ENCODE data around the gene MANSC4.

MANSC4 gene

GRCh38 chr12:27779920-27780611 lies at the start of gene MANSC4, which contains the start of gene KLHL42:
Gene MANSC4 (minus strand): TSS chr12:27780236. CDS start chr12:27771276, 8,960 bp downstream.
Gene KLHL42 (plus strand): TSS chr12:27780233. CDS start chr12:27780331, 98 bp downstream.
- H3K36me3 Mint-ChIP-seq (ENCODE audit: low read depth) = peaks cover 22% of the 10 kb centered on the region
- H3K27ac Mint-ChIP-seq = peak within 1 kb of the TSS; percentile 89 to 99 (median 95)
- H3K4me3 Mint-ChIP-seq = peak within 1 kb of the TSS; percentile 85 to 91 (median 88)

GRCh38 chr12:27828196-27828595 lies 48.2 kb upstream of the MANSC4 start:
- no peak overlapping the region for H3K27ac Mint-ChIP-seq
- H3K4me3 Mint-ChIP-seq = no peak overlapping the region
- TF ChIP-seq, protein P1, sequence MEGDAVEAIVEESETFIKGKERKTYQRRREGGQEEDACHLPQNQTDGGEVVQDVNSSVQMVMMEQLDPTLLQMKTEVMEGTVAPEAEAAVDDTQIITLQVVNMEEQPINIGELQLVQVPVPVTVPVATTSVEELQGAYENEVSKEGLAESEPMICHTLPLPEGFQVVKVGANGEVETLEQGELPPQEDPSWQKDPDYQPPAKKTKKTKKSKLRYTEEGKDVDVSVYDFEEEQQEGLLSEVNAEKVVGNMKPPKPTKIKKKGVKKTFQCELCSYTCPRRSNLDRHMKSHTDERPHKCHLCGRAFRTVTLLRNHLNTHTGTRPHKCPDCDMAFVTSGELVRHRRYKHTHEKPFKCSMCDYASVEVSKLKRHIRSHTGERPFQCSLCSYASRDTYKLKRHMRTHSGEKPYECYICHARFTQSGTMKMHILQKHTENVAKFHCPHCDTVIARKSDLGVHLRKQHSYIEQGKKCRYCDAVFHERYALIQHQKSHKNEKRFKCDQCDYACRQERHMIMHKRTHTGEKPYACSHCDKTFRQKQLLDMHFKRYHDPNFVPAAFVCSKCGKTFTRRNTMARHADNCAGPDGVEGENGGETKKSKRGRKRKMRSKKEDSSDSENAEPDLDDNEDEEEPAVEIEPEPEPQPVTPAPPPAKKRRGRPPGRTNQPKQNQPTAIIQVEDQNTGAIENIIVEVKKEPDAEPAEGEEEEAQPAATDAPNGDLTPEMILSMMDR (IDR thresholded peaks at IDR 0.05; ENCODE audit: unreplicated experiment in 3 of 3) = no peak
- no peaks in the 10 kb centered on the region for H3K4me1 Mint-ChIP-seq
- H3K36me3 Mint-ChIP-seq (ENCODE audit: low read depth) = no peaks in the 10 kb centered on the region
- no peaks in the 10 kb centered on the region for H3K27me3 Mint-ChIP-seq (ENCODE audit: low read depth)
- H3K9me3 Mint-ChIP-seq = no peaks in the 10 kb centered on the region

More at GRCh38 chr12:27779920-27780611, at the start of gene MANSC4, which contains the start of gene KLHL42:
- Mint-ChIP-seq H3K4me1 (peaks cover 35% of the 10 kb centered on the region), H3K9me3 (no peaks in the 10 kb centered on the region), H3K27me3 (ENCODE audit: low read depth) (no peaks in the 10 kb centered on the region)
- TF ChIP-seq, protein P1 (IDR thresholded peaks at IDR 0.05; ENCODE audit: unreplicated experiment in 3 of 3) = no peak

GRCh38 chr12:27826076-27826475 lies 46.0 kb upstream of the MANSC4 start:
- TF ChIP-seq, protein P1 (IDR thresholded peaks at IDR 0.05; ENCODE audit: unreplicated experiment in 3 of 3) = no peak
- H3K4me1 Mint-ChIP-seq = no peaks in the 10 kb centered on the region
- H3K36me3 Mint-ChIP-seq (ENCODE audit: low read depth) = no peaks in the 10 kb centered on the region
- no peaks in the 10 kb centered on the region for H3K9me3 Mint-ChIP-seq
- H3K27me3 Mint-ChIP-seq (ENCODE audit: low read depth) = peaks cover 3% of the 10 kb centered on the region
- H3K27ac Mint-ChIP-seq = no peak overlapping the region
- no peak overlapping the region for H3K4me3 Mint-ChIP-seq

DNA sequence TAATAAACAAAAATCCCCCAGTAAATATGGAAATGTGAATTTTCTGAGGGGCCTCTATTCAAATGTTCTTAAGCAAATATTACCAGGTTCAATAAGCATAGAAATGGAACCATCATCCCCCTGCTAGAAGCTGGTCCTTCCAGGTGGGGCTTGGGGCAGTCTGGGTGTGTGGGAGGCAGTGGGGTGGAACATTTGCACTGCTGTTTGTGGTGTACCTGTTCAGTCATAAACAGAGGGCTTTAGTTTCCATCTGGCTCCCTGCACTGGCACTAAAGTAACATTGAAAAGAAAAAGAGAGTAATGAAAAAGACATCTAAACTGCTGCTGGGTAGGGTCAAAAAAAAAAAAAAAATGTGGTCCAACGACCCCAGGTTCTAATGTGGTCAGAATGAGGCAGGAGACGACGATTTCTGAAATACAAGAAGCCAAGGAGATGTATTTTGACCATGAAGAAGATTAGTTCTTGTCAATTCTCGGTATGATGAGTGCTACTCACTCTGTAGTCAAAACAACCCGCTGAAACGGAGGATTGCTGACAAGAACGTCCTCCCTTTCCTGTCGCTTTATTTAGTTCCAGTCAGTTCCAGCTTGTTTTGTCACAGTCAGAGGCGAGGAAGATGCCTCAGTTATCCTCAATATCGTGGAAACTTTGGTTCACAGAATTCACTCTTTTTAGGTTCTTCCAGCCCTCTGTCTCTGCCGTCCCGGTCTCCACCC lies 44.2 kb upstream of the MANSC4 start:
- H3K36me3 Mint-ChIP-seq (ENCODE audit: low read depth) = no peaks in the 10 kb centered on the region

DNA sequence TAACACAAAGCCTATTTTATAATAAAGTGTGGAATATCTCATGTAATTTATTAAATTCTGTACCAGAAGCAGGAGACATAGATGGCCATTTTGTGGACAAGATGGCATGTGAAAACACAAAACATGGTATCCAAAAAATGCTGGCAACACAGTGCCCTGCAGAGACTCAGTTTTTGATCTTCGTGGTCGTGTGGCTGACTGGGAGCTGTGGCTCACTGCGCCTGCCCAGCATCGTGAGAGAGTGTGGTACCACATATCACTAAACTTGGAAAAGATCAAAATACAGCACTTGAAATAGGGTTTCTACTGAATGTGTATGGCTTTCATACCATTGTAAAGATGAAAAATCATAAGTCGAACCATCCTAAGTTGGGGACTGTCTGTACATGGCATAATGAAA lies 43.0 kb upstream of the MANSC4 start:
- Mint-ChIP-seq H3K27me3 (ENCODE audit: low read depth) (peaks cover 3% of the 10 kb centered on the region), H3K27ac (no peak overlapping the region), H3K4me3 (no peak overlapping the region), H3K36me3 (ENCODE audit: low read depth) (no peaks in the 10 kb centered on the region), H3K9me3 (no peaks in the 10 kb centered on the region), H3K4me1 (peaks cover 7% of the 10 kb centered on the region)
- TF ChIP-seq, protein P1 (IDR thresholded peaks at IDR 0.05; ENCODE audit: unreplicated experiment in 3 of 3) = no peak

More for the DNA sequence above, 44.2 kb upstream of the MANSC4 start:
- Mint-ChIP-seq H3K27ac (no peak overlapping the region), H3K4me1 (no peaks in the 10 kb centered on the region), H3K9me3 (no peaks in the 10 kb centered on the region), H3K4me3 (no peak overlapping the region), H3K27me3 (ENCODE audit: low read depth) (peaks cover 3% of the 10 kb centered on the region)
- TF ChIP-seq, protein P1 (IDR thresholded peaks at IDR 0.05; ENCODE audit: unreplicated experiment in 3 of 3) = no peak
